ENCODE data around the gene PAQR8.

Gene PAQR8

GRCh38 chr6:52335576-52335975 lies 26.4 kb upstream of the PAQR8 start:
- H3K27ac ChIP-seq = no peak overlapping the region
- TF ChIP-seq CTCF (conservative IDR thresholded peaks at IDR 0.05) = no peak
- TF ChIP-seq ZFX (IDR thresholded peaks at IDR 0.05) = no peak

- no peak overlapping the region for H3K27ac ChIP-seq
Observed at GRCh38 chr6:52336919-52337561, 24.9 kb upstream of the PAQR8 start.

GRCh38 chr6:52337633-52338290 lies 24.2 kb upstream of the PAQR8 start:
- no peak overlapping the region for H3K27ac ChIP-seq
- TF ChIP-seq CTCF (conservative IDR thresholded peaks at IDR 0.05) (no peak), ZFX (IDR thresholded peaks at IDR 0.05) (no peak)

More at GRCh38 chr6:52336919-52337561, 24.9 kb upstream of the PAQR8 start:
- no peak for TF ChIP-seq ZFX (IDR thresholded peaks at IDR 0.05)
- no peak for TF ChIP-seq CTCF (conservative IDR thresholded peaks at IDR 0.05)

- TF ChIP-seq ZFX (IDR thresholded peaks at IDR 0.05) (no peak), CTCF (conservative IDR thresholded peaks at IDR 0.05) (no peak)
- H3K27ac ChIP-seq = no peak overlapping the region
Observed at GRCh38 chr6:52340603-52340880, 21.4 kb upstream of the PAQR8 start.

- no peak overlapping the region for H3K27ac ChIP-seq
- TF ChIP-seq CTCF (conservative IDR thresholded peaks at IDR 0.05) = no peak
- TF ChIP-seq ZFX (IDR thresholded peaks at IDR 0.05) = no peak
Observed at GRCh38 chr6:52341561-52342260, 20.2 kb upstream of the PAQR8 start.

GRCh38 chr6:52345311-52345710 lies 16.6 kb upstream of the PAQR8 start:
- no peak overlapping the region for H3K27ac ChIP-seq
- TF ChIP-seq ZFX (IDR thresholded peaks at IDR 0.05) = no peak
- no peak for TF ChIP-seq CTCF (conservative IDR thresholded peaks at IDR 0.05)

GRCh38 chr6:52346503-52346902 lies 15.4 kb upstream of the PAQR8 start:
- TF ChIP-seq ZFX (IDR thresholded peaks at IDR 0.05) (no peak), CTCF (conservative IDR thresholded peaks at IDR 0.05) (no peak)
- no peak overlapping the region for H3K27ac ChIP-seq

All from C4-2B (cell line).